Ovary (tissue), 9 donors: Measurements from ENCODE around the gene STK24. TPM values are rescaled to one million over a fixed set of nuclear protein-coding genes. Genes with fewer than 3 reads are reported as not detected.

Experiments used
- DNase-seq, 5 donors: peaks; one replicate each; pipeline ENCODE4 v3.0.0-alpha.2; 2019 to 2020
- H3K27ac ChIP-seq, 2 donors: fragments of 200-600 bp; one replicate each; pipeline versions ENCODE4 v1.5.1 to v1.8.0; 2019 to 2022
- H3K27me3 ChIP-seq: fragments of 200-600 bp; one replicate; pipeline ENCODE4 v1.8.0; 2022
- H3K36me3 ChIP-seq: fragments of 200-600 bp; sonication (generic); one replicate; pipeline ENCODE4 v1.5.1; 2019
- H3K4me1 ChIP-seq: one replicate; pipeline ENCODE4 v1.8.1; 2013; ENCODE audit warnings: mild to moderate bottlenecking, moderate library complexity; ENCODE audit not compliant: insufficient read depth
- H3K4me3 ChIP-seq: fragments of 200-600 bp; sonication (generic); one replicate; pipeline ENCODE4 v1.5.1; 2017
- H3K9me3 ChIP-seq, 2 donors: fragments of 200-600 bp in 1 of 2; sonication (generic) in 1 of 2; one replicate each; pipeline versions ENCODE4 v1.5.1 to v1.8.1; 2013 to 2019; ENCODE audit warnings: mild to moderate bottlenecking in 1 of 2, moderate library complexity in 1 of 2
- CTCF ChIP-seq, 3 donors: fragments of 450-650 bp in 2 of 3; fragments of 200-600 bp in 1 of 3; IDR thresholded peaks; one replicate each; pipeline versions ENCODE4 v1.5.1 to v1.8.0; 2016 to 2022; ENCODE audit warnings: antibody characterized with exemption in 3 of 3, mild to moderate bottlenecking in 1 of 3
- EP300 ChIP-seq: sonication (generic); formaldehyde crosslinking; IDR thresholded peaks from one replicate; pipeline ENCODE4 v1.6.1; 2017; ENCODE audit warnings: antibody characterized with exemption
- POLR2A ChIP-seq: fragments of 450-650 bp; IDR thresholded peaks from one replicate; pipeline ENCODE4 v1.6.1; 2017; ENCODE audit warnings: antibody characterized with exemption, mild to moderate bottlenecking, moderate library complexity
- WGBS, 3 donors: extraction: QIAGEN DNeasy Blood & Tissue Kit in 1 of 3; methylation state at CpG; one replicate each; pipeline versions ENCODE4 v1.1.5 to v1.1.7; 2013 to 2017; 5-methylcytosine and 5-hydroxymethylcytosine counted together
- intact Hi-C, 4 donors: fragments of 100-400 bp; cut with DNase I; formaldehyde crosslinking; loops; one replicate each; pipeline versions ENCODE4 v1.11.0 to v1.15.1; 2022 to 2023
- polyA plus RNA-seq, 2 donors: library from polyadenylated mRNA; stranded (reverse); fragments of 200-250 nt in 1 of 2; fragments of 350-450 nt in 1 of 2; fragmentation: Illumina TruSeq in 1 of 2; extraction: RNeasy Lipid Tissue Mini Kit (QIAGEN cat#74804) in 1 of 2; gene quantifications; one replicate each; pipeline ENCODE4 v1.2.3, GENCODE V29; 2013 to 2014
- total RNA-seq, 7 donors: library from RNA; depleted of rRNA in 2 of 7; stranded (reverse); fragments of >200 nt in 2 of 7; fragmentation: NEBNext Ultra II Directional in 3 of 7; extraction: Animal tissue kit (Norgen Biotek cat#: 25700) in 3 of 7; gene quantifications; one replicate each; pipeline versions ENCODE4 v1.1.0 to v1.2.4, GENCODE V29; 2016 to 2023
- donor health status: DM: no; HTN: no; CAD: no; lungs with moderate emphysema.
- donor health status: DM: no; HTN: no; CAD: no.
- donor health status: Bipolar disorder and iron deficiency.
- donor health status: DM: yes; HTN: yes; CAD: no.
- donor health status: DM: no; HTN: no; CAD: no.
- donor health status: DM: yes; HTN: yes; CAD: no.

Gene STK24
- total and polyA plus RNA-seq, 9 donors = 34.0 to 153 (median 60.6) TPM

DNA sequence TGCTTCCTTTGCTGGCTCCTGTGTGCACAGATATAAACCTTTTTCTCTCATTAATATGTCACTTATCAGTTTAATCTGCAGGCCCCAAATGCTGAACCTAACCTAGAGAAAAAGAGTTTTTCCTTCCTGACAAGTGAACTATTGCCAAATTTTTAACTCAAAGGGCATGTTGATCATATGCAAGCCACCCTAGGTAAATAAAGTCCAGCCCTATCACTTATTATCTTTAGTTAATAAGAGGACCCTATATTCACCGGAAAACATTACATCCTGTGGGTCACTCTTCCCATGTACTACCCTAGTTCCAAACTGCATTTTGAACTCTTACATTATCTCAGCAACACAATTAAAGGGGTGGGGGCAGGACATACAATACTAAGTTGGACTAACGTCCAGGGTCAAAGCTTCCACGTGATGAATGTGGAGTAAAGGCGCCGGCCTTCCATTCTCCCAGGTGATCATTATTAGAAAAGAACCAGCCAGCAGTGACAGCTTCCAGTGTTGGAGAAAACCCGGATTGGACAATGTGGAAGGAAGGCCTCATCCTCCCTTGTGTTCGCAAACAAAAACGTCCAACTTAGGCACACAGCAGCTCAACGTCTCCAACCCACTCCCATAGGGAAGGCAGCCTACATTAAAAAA, 86.6 kb downstream of the STK24 start:
- H3K4me3 ChIP-seq = no peak overlapping the region
- H3K27ac ChIP-seq = no peak overlapping the region
- TF ChIP-seq EP300 (no peak), CTCF (IDR thresholded peaks at IDR 0.05) (no peak), POLR2A (no peak)
- no peaks in the 10 kb centered on the region for H3K9me3 ChIP-seq
- no peaks in the 10 kb centered on the region for H3K36me3 ChIP-seq
- intact Hi-C loops = no loop called here
- DNase-seq = no peak
- H3K4me1 ChIP-seq = peaks cover 5% of the 10 kb centered on the region
- WGBS, 3 donors = 65 to 74% (median 66%) methylated on average over 9 of the region's 9 CpGs
- H3K27me3 ChIP-seq = no peaks in the 10 kb centered on the region

- 90 to 92% (median 90%) methylated on average over 8 of the region's 8 CpGs for WGBS, 3 donors
- Histone ChIP-seq H3K27me3 (no peaks in the 10 kb centered on the region), H3K9me3 (no peaks in the 10 kb centered on the region), H3K27ac (no peak overlapping the region), H3K4me3 (no peak overlapping the region), H3K4me1 (peaks cover 9% of the 10 kb centered on the region), H3K36me3 (no peaks in the 10 kb centered on the region)
- intact Hi-C loops = loop anchor here in 2 of 4 donors (10.0 kb wide), 1 partner anchor 85 kb away; the partner anchor contains the start of gene STK24 (in 2 of the 2)
- TF ChIP-seq EP300 (no peak), POLR2A (no peak), CTCF (IDR thresholded peaks at IDR 0.05) (no peak)
- no peak for DNase-seq
Observed at GRCh38 chr13:98489446-98490194, 87.3 kb downstream of the STK24 start.

DNA sequence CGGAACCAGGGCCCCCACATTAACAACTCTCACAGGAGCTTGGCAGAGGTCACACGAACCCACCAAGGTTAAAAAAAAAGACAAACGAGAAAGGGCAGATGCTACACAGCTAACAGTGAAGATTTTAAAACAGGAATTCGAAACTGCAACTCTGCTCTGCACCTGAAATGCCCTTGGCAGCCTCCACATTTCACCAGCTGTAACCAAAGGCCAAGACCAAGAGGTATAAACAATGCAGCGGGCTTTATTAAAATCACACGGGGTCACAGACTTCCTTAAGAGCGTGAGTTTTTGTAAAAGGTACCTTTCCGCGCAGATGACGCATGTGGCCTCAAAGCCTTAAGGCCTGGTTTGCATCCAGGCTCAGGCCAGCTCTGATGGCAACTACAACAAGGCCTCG, 88.2 kb downstream of the STK24 start:
- intact Hi-C loops = loop anchor here in 2 of 4 donors (10.0 kb wide), 1 partner anchor 86 kb away; the partner anchor contains the start of gene STK24 (in 2 of the 2)
- Histone ChIP-seq H3K27me3 (no peaks in the 10 kb centered on the region), H3K27ac (no peak overlapping the region), H3K4me1 (peaks cover 17% of the 10 kb centered on the region), H3K9me3 (no peaks in the 10 kb centered on the region), H3K36me3 (no peaks in the 10 kb centered on the region), H3K4me3 (no peak overlapping the region)
- WGBS, 3 donors = 87 to 94% (median 87%) methylated on average over 11 of the region's 11 CpGs
- no peak for DNase-seq
- TF ChIP-seq CTCF (IDR thresholded peaks at IDR 0.05) = no peak
- no peak for TF ChIP-seq POLR2A
- TF ChIP-seq EP300 = no peak

DNA sequence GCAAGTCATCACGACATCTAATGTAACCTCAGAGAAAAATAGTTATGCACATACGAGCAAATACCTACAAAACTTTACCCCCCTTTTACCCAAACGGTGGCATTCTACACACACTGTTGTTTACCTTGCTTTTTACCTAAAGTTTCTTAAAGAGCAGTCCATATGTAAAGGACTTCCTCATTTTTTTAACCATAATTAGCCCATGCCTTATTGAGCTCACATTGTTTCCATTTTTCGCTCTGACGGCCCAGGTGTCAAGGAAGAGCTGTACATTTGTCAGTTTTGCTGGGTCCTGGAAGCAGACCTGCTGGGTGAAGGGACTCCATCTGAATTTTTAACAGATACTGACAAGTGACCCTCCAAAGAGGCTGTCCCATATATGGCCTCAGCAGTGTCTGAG, 89.4 kb downstream of the STK24 start:
- no peak for DNase-seq

More for the DNA sequence above, 89.4 kb downstream of the STK24 start:
- no peak overlapping the region for H3K4me3 ChIP-seq
- no peaks in the 10 kb centered on the region for H3K27me3 ChIP-seq
- H3K36me3 ChIP-seq = no peaks in the 10 kb centered on the region
- 87 to 90% (median 88%) methylated on average over 5 of the region's 5 CpGs for WGBS, 3 donors
- H3K9me3 ChIP-seq = no peaks in the 10 kb centered on the region
- TF ChIP-seq EP300 = no peak
- TF ChIP-seq POLR2A = no peak
- no peak for TF ChIP-seq CTCF (IDR thresholded peaks at IDR 0.05)
- H3K27ac ChIP-seq = no peak overlapping the region
- H3K4me1 ChIP-seq = peaks cover 22% of the 10 kb centered on the region
- intact Hi-C loops = loop anchor here in 2 of 4 donors (10.0 kb wide), 1 partner anchor 87 kb away; the partner anchor contains the start of gene STK24 (in 2 of the 2)
